Smooth muscle cell of the brain vasculature (primary cell): ENCODE results near the gene GSTA4.
"Not testable (repeated sequence)": the region's sequence is repeated elsewhere in the genome, so short reads cannot be mapped to it uniquely, and the experiment has no call there.

Experiments
- DNase-seq: peaks from one replicate; pipeline ENCODE4 v3.0.0-alpha.2; 2012; ENCODE audit warnings: low read depth, low spot score

Gene GSTA4

DNA sequence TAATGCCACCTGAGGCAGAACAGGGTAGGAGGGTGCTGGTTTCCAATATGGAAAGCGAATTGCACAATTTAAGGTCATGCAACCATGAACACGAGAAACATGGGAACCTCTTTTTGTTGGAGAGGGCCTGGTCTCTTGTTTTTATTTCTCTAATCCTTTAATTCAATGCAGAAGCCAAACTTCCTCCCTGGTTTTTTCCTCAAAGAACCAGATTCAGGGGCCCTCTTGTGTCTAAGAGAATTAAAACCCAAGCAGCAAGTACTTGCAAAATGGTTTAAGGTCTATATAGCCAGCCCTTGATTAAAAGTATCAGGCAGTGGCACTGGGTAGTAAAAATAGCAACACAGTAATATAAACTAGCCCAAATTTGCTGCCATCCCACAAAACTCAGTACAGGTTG lies 19.5 kb downstream of the GSTA4 start:
- no peak for DNase-seq

DNA sequence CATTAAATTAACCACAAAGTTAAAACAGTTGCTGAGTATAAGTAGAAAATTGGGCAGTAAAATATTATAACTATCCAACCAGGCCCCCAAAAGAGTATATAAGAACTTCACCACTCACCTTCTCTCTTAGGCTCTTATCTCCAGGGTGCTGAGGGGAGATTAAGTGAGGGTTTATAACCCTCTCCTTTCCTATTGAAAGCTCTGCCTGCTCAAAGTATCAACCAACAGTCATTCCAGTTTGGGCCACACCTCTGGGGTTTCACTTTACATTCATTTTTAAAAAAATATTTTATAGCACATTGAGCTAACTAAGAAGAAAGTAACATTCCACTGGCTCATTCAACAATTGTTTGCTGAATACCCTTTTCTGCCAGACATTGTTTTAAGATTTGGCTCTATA lies 22.1 kb downstream of the GSTA4 start:
- no peak for DNase-seq

DNA sequence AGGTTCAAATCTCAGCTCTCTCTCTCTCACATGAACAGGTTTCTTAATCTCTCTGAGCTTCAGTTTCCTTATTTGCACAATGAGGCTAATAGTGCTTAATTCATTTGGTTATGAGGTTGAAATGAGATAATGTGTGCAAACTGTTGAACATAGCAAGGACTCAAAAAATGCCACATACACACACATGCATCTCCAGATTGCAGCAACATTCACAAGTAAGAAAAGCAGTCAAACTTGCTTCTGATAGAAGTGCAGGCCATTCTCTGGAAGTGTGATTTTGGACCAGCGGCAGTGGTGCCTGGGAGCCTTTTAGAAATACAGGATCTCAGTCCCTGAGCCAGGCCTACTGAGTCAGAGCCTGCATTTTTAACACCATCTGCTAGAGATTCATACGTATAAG lies 25.7 kb downstream of the GSTA4 start:
- no peak for DNase-seq

DNA sequence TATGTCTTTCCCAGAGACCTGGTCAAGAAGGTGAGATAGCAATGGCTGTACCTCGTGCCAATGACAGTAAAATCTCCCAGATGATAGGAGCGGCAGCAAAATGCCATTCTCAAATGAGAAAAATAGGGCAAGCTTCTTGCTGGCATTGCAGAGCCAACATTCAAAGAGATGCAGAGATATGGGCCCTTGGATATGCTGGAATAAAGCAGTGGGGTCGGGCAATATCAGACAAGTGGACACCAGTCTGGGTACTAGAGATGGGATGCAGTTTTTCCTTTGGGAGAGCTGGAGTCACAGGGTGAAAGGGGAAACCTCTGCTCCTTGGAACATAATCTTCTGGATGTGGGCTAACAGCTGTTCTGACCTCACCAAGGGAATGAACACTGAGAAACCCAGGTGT lies 29.0 kb downstream of the GSTA4 start:
- no peak for DNase-seq

DNA sequence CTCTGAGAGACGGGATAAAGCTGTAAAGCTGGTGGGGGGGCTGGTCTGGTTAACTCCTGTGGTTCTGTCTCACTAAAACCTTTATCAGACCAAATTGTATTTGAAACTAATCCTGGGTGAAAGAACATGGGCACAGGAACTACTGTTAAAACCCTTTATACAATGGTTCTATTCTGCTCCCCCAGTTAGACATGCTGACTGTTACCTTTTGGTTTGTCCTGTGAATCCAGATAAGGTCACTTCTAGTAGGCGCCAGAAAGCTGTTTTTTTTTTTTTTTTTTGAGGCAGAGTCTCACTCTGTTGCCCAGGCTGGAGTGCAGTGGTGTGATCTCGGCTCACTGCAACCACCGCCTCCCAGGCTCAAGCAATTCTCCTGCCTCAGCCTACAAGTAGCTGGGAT lies 29.7 kb downstream of the GSTA4 start:
- no peak for DNase-seq

DNA sequence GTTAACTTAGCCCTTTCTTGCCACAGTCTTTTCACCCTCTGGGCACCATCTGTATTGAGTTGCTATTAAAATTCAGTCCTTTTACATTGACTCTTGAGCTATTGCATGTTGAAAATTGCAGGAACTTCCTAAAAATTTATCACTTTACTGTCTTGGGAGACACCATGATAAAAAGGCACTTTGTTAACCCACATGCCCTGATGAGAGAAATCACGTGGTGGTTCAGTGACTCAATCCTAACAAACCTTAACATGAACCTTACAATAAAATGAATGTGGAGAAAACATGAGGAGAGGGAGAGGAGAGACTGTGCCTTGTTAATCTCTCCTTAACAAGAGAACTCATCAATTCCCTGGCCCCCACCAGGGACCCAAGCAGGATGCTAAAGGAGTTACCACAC lies 30.8 kb downstream of the GSTA4 start:
- no peak for DNase-seq

DNA sequence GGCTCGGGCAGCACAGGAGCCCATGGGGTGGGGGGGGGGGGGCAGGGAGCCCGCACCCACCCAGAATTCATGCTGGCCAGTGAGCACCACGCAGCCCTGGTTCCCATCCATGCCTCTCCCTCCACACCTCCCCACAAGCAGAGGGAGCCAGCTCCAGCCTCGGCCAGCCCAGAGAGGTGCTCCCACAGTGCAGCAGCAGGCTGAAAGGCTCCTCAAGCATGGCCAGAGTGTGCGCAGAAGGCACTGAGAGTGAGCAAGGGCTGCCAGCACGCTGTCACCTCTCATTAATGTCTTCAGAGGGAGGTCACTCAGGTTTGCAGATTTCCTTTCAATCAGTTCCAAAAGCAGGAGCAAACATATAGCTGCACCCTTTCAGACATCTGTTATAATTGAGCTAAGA lies 32.4 kb downstream of the GSTA4 start:
- DNase-seq = no peak

DNA sequence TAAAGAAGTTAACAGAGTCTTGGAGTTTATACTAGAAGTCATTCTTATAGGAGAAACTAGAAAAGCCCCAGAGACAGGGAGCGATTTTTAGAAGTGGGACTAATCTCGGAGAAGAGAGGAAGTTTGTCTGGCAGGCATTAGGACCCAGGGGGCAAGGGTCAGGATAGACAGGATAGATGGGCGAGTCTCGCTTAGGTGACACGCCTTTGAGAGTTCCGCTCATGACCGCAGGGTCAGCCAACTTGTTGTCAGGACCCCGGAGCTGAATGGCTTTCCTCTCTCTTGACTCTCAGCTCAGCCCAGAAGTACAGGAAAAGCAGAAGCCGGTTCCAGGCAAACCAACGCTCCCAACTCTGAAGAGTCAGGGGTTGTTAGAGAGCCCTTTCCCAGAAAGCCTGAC lies 34.1 kb downstream of the GSTA4 start:
- DNase-seq = not testable (repeated sequence)

DNA sequence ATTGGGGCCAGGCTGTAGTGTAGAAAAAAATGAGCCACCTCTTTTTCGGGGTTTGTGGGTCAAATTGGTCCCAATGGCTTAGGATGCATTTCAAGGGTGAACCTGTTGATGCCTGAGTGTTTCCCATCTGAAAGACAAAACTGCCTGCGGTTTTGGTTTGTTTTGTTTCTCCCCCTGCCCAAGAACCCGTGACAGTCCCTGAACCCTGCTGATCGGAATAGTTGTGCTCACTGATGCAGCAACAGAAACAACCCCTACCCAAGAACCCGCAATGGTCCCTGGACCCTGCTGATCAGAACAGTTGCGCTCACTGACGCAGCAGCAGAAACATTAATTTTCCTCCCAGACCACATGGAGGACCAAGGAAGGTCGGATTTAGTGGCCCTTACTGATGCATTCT lies 34.9 kb downstream of the GSTA4 start:
- not testable (repeated sequence) for DNase-seq

DNA sequence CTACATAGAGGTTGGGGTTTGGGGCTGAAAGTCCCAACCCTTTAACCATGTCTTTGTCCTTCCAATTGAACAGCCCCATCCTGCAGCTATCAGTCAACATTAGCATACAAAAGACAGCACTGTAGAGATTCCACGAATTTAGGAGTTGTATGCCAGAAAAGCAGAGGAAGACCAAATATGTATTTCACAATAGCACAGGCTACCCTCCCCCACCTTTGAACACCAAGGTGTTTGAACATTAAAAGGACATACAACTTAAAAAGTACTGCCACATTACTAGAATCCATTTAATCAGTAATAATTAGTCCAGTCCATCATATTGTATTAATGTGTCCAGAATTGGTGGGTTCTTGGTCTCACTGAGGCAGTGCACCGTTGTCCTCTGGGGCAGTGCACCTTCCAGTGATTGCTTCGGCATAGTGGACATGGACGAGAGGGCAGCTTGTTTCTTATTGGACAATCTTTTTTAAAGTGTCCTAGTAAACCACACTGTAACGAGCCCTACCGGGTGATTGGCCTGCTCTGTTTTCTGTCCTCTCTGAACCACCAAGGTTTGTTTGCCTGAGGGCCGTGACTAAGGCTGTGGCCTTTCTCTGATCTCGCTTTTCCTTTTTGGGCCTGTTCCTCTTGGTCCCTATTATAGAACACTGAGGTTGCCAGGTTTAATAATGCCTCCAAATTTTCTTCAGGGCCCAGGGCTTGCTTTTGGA lies 36.4 kb downstream of the GSTA4 start:
- no peak for DNase-seq

DNA sequence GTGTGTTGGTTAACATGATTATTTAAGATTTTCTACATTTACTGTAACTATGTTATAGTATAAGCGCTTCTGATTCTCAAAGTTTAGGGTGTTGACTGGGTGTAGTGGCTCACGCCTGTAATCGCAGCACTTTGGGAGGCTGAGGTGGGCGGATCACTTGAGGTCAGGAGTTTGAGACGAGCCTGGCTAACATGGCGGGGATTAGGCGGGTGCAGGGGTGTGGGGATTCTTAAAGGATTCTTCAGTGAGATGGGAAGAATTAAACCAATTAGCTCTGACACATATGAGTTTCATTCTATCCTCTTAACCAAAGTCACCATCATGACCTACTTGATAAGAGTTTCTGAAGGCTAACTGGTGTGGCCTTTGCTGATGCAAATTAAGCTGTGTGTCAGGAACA lies 39.2 kb downstream of the GSTA4 start:
- no peak for DNase-seq

DNA sequence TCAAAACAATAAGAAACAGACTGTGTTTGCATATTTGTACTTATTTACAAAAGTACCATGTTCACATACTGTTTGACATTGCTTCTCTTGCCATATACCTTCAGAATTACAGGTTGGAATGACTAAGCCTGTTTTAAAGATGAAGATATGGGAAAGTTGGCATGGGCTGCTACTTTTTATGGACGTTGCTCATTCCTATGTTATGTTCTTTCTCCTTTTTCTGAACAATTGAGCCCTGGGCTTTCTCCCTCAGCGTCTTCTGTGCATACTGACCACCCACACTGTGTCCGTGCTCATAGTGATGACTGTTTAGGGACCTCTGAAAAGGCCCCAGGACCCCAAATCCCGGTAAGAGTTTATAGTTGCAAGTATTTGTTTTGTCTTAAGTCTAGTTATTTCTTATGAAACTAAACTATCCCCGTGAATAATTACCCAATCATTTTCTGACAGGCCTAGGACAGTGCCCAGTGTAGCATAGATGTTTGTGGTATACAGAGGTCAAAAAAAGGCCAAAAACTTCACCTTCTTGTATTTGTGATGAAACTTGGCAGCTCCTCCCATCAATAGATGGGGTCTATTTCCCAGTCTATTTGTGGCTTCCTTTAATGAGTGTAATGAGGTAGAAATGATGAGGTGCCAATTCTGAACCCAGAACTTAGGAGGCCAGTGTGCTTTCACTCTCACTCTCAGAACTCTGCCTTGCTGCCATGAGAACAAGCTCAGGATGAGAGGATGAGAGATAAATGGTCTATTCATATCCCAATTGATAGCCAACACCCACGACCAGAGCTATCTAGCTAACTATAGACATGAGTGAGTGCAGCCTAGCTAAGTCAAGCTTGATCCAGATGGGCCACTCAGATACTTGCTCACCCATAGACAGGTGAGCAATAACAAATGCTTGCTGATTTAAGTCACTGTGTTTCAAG lies 40.9 kb downstream of the GSTA4 start:
- no peak for DNase-seq

DNA sequence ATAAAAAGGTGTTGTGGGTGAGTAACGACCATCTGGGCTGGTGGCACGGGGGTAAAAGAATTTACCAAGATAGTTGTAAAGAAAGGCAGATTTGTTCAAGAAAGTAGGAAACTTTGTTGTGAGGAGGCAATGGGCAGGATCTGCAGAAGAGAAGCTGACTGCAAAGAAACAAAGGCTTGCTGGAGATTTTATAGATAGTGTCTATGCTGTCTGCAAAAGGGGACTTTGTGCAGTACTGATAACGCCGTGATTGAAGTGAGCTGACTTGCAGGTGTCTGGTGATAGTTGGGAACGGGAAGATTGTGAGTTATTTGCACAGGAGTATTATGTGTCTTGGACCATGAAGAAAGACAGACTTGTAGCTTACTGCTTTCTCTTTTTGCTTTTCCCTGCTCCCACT lies 48.8 kb downstream of the GSTA4 start:
- no peak for DNase-seq

DNA sequence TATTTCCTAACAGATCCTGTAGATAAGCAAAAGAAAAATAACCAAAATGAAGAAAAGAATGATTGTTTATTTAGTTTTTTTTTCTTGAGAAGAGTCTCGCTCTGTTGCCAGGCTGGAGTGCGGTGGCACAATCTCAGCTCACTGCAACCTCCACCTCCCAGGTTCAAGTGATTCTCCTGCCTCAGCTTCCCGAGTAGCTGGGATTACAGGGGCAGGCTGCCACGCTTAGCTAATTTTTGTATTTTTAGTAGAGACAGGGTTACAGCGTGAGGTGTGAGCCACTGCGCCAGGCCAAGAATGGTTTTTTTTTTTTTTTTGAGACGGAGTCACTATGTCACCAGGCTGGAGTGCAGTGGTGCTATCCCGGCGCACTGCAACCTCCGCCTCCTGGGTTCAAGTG lies 52.3 kb downstream of the GSTA4 start:
- not testable (repeated sequence) for DNase-seq

DNA sequence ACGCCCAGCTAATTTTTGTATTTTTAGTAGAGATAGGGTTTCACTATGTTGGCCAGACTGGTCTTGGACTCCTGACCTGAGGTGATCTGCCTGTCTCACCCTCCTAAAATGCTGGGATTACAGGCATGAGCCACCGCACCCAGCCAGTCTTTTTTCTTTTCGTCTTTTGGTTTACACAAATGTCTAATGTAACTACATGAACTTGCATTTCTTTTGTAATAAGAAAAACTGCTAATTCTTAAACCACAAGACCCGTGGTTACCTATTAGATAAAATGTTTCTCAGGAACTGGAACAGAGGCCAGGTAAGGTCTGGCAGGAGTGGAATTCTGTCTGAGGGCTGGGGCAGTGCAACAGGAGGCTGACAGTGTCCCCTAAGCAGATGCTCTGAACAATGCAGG lies 52.9 kb downstream of the GSTA4 start:
- no peak for DNase-seq

DNA sequence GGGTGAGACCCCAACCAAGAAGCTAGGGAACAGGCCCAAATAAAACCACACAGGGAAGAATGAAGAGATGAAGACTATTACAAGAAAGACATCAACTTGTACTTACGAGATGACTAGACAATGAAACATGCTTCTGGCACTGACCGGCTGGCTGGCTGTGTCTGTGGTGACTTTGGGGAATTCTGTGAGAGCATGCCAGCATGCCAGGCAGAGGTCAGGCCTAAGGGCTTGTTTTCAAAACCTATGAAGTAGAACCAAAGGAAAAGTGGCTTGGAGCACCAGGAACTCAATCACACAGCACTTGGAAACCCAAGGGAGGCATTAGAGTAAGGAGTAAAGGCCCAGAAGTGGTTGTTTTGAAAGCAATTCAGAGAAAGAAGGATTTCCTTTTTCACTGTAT lies 57.2 kb downstream of the GSTA4 start:
- DNase-seq = no peak

DNA sequence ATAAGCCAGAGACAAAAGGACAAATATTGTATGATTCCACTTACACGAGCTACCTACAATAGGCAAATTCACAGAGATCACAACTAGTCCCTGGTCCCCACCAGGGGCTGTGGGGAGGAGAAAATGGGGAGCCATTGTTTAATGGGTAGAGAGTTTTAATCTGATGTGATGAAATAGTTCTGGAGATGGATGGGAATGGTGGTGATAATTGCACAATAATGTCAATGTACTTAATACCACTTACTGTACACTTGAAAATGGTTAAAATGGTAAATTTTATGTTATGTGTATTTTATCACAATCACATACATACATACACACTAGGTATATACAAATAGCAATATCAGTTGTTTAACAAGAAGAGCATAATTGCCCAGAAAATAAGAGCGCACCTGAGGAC lies 61.3 kb downstream of the GSTA4 start:
- no peak for DNase-seq

DNA sequence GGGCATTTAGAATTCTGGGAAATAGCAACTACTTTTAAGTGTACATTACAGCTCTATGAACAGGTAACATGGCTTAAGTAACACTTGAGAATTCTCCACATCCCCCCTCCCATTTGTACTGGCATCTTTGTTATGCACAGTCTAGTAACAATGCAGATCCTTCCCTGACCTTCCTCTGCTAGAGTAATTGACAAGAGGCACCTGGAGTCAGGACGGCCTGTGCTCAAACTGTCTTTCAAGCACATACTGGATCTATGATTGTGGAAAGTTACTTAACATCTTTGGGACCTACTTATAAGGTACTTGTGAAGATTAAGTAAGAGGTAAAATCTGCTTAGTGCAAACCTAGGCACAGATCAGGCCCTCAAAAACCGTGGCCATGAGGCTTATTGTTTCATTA lies 63.7 kb downstream of the GSTA4 start:
- no peak for DNase-seq

DNA sequence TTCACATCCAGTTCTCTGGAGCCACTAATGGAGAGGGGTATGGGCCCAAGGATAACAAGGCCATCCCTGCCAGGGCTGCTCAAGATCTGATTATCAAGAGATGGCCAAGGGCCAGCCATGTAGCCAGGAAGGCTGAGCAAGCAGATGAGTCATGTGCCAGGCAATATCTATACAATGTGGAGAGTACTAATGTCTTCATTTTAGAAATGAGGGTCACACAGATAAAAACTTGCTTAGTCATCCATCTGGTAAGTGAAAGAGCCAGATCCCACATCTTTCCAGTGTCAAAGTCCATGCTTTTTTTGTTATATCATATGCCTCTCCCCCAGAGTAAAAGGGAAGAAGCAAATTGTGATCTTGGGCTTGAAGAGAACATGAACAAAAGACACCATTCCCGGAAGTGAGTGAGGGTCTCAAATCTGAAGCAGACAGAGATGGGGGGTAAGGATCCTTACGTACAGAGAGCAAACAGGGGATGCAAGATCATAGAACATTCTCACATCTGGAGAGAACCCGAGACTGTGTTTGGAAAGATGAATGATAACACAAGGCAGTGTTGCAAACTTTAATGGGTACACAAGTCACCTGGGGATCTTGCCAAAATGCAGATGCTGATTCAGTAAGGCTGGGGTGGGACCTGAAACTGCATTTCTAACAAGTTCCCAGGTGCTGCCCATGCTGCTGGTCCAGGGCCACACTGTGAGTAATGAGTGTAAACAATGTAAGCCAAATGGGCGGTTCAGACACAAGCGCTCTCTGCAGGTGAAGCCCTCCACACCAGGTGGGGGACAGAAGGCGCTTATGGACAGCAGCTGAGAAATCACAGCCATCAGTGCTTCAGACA lies 65.5 kb downstream of the GSTA4 start:
- DNase-seq = peak; percentile 17
